ENCODE results near the gene MRPL54. TPM values are rescaled to one million over a fixed set of nuclear protein-coding genes. Genes with fewer than 3 reads are reported as not detected.

The MRPL54 gene
- total and polyA plus RNA-seq, 2 donors (not counting 1 experiment from before 2014, with no cell fraction given), result 29.7 to 45.4 TPM

GRCh38 chr19:3725121-3725520 lies 37.4 kb upstream of the MRPL54 start:
- peaks cover 23% of the 10 kb centered on the region for H3K27me3 ChIP-seq (ENCODE audit: control insufficient read depth, insufficient read depth, low read length)
- H3K4me2 ChIP-seq (ENCODE audit: extremely low read depth, insufficient read depth, low read length), result no peak overlapping the region
- H3K4me3 ChIP-seq (replicated peaks in 1 of 4; ENCODE audit: control extremely low read depth in 1 of 4, insufficient read depth in 1 of 4, low read depth in 3 of 4, low read length in 4 of 4), result no peak overlapping the region
- no peak for DNase-seq (ENCODE audit: low read depth in 2 of 2)
- no peaks in the 10 kb centered on the region for H4K20me1 ChIP-seq (ENCODE audit: control insufficient read depth, extremely low read depth, insufficient read depth, low read length)
- TF ChIP-seq CTCF (conservative IDR thresholded peaks at IDR 0.05 in 1 of 2, IDR thresholded peaks at IDR 0.05 in 1 of 2; ENCODE audit: low read depth in 1 of 2, low read length in 2 of 2), result no peak
- no peak for TF ChIP-seq EZH2 (IDR thresholded peaks at IDR 0.05; ENCODE audit: low read length, missing control alignments)
- H3K27ac ChIP-seq (ENCODE audit: insufficient read depth, low read length), result no peak overlapping the region
- no peak overlapping the region for H2AFZ ChIP-seq (ENCODE audit: low read length)
- no peak overlapping the region for H3K9ac ChIP-seq (ENCODE audit: insufficient read depth, low read length)
- H3K36me3 ChIP-seq (ENCODE audit: control insufficient read depth, insufficient read depth, low read length), result no peaks in the 10 kb centered on the region
- H3K4me1 ChIP-seq (ENCODE audit: control insufficient read depth, extremely low read depth, insufficient read depth, low read length), result no peaks in the 10 kb centered on the region
- no peaks in the 10 kb centered on the region for H3K9me3 ChIP-seq (ENCODE audit: control insufficient read depth, insufficient read depth, low read depth, low read length)
- H3K79me2 ChIP-seq (ENCODE audit: control insufficient read depth, insufficient read depth, low read length), result no peaks in the 10 kb centered on the region

- DNase-seq (ENCODE audit: low read depth in 2 of 2), result peak in 1 of 2 donors; percentile 12
- Histone ChIP-seq H3K79me2 (ENCODE audit: control insufficient read depth, insufficient read depth, low read length) (no peaks in the 10 kb centered on the region), H3K4me3 (replicated peaks in 1 of 4; ENCODE audit: control extremely low read depth in 1 of 4, insufficient read depth in 1 of 4, low read depth in 3 of 4, low read length in 4 of 4) (no peak overlapping the region), H3K27ac (ENCODE audit: insufficient read depth, low read length) (no peak overlapping the region), H3K4me1 (ENCODE audit: control insufficient read depth, extremely low read depth, insufficient read depth, low read length) (no peaks in the 10 kb centered on the region), H3K4me2 (ENCODE audit: extremely low read depth, insufficient read depth, low read length) (no peak overlapping the region), H3K27me3 (ENCODE audit: control insufficient read depth, insufficient read depth, low read length) (peaks cover 23% of the 10 kb centered on the region), H3K36me3 (ENCODE audit: control insufficient read depth, insufficient read depth, low read length) (no peaks in the 10 kb centered on the region), H3K9me3 (ENCODE audit: control insufficient read depth, insufficient read depth, low read depth, low read length) (no peaks in the 10 kb centered on the region), H3K9ac (ENCODE audit: insufficient read depth, low read length) (no peak overlapping the region), H4K20me1 (ENCODE audit: control insufficient read depth, extremely low read depth, insufficient read depth, low read length) (no peaks in the 10 kb centered on the region), H2AFZ (ENCODE audit: low read length) (no peak overlapping the region)
- TF ChIP-seq EZH2 (IDR thresholded peaks at IDR 0.05; ENCODE audit: low read length, missing control alignments) (no peak), CTCF (conservative IDR thresholded peaks at IDR 0.05 in 1 of 2, IDR thresholded peaks at IDR 0.05 in 1 of 2; ENCODE audit: low read depth in 1 of 2, low read length in 2 of 2) (no peak)
Observed at GRCh38 chr19:3725640-3726310, 36.7 kb upstream of the MRPL54 start.

GRCh38 chr19:3730457-3730958 lies 32.0 kb upstream of the MRPL54 start:
- DNase-seq (ENCODE audit: low read depth in 2 of 2), result no peak

More at GRCh38 chr19:3730457-3730958, 32.0 kb upstream of the MRPL54 start:
- peaks cover 2% of the 10 kb centered on the region for H3K27me3 ChIP-seq (ENCODE audit: control insufficient read depth, insufficient read depth, low read length)
- no peak for TF ChIP-seq CTCF (conservative IDR thresholded peaks at IDR 0.05 in 1 of 2, IDR thresholded peaks at IDR 0.05 in 1 of 2; ENCODE audit: low read depth in 1 of 2, low read length in 2 of 2)
- TF ChIP-seq EZH2 (IDR thresholded peaks at IDR 0.05; ENCODE audit: low read length, missing control alignments), result no peak
- no peaks in the 10 kb centered on the region for H4K20me1 ChIP-seq (ENCODE audit: control insufficient read depth, extremely low read depth, insufficient read depth, low read length)
- H3K9me3 ChIP-seq (ENCODE audit: control insufficient read depth, insufficient read depth, low read depth, low read length), result no peaks in the 10 kb centered on the region
- no peak overlapping the region for H3K4me2 ChIP-seq (ENCODE audit: extremely low read depth, insufficient read depth, low read length)
- H3K27ac ChIP-seq (ENCODE audit: insufficient read depth, low read length), result no peak overlapping the region
- no peaks in the 10 kb centered on the region for H3K79me2 ChIP-seq (ENCODE audit: control insufficient read depth, insufficient read depth, low read length)
- no peak overlapping the region for H3K4me3 ChIP-seq (replicated peaks in 1 of 4; ENCODE audit: control extremely low read depth in 1 of 4, insufficient read depth in 1 of 4, low read depth in 3 of 4, low read length in 4 of 4)
- no peaks in the 10 kb centered on the region for H3K4me1 ChIP-seq (ENCODE audit: control insufficient read depth, extremely low read depth, insufficient read depth, low read length)
- H3K9ac ChIP-seq (ENCODE audit: insufficient read depth, low read length), result no peak overlapping the region
- H2AFZ ChIP-seq (ENCODE audit: low read length), result no peak overlapping the region
- no peaks in the 10 kb centered on the region for H3K36me3 ChIP-seq (ENCODE audit: control insufficient read depth, insufficient read depth, low read length)
